Measurements from ENCODE around the gene DGKZ. TPM values are rescaled to one million over a fixed set of nuclear protein-coding genes. Genes with fewer than 3 reads are reported as not detected.

Gene DGKZ
- total and polyA plus RNA-seq, 2 experiments from 2014 or later: 45.1 to 170 TPM

- peak; percentile 6 for ATAC-seq
- peak within 1 kb of the TSS; percentile 78 for H3K4me3 Mint-ChIP-seq
- H3K27me3 Mint-ChIP-seq (ENCODE audit: insufficient read depth, low read depth, poor library complexity): peaks cover 56% of the 10 kb centered on the region
- Histone ChIP-seq H3K27ac (ENCODE audit: low read depth) (no peak within 1 kb of the TSS), H2AFZ (peak within 1 kb of the TSS; percentile 28; the same call in 1 of the 2 replicates), H3K4me3 (peak within 1 kb of the TSS; percentile 76), H3K36me3 (ENCODE audit: insufficient read depth) (no peaks in the 10 kb centered on the region), H4K20me1 (replicated peaks; ENCODE audit: insufficient read depth) (peaks cover 7% of the 10 kb centered on the region), H3K79me2 (replicated peaks; ENCODE audit: insufficient read depth) (no peaks in the 10 kb centered on the region), H3K4me2 (peak within 1 kb of the TSS; percentile 88), H3K27me3 (ENCODE audit: insufficient read depth) (peaks cover 63% of the 10 kb centered on the region), H3F3A (replicated peaks; ENCODE audit: low read depth) (peaks cover 18% of the 10 kb centered on the region), H3K9me2 (ENCODE audit: insufficient read depth) (no peaks in the 10 kb centered on the region), H3K4me1 (ENCODE audit: insufficient read depth) (peaks cover 28% of the 10 kb centered on the region)
- H3K36me3 Mint-ChIP-seq (ENCODE audit: low read depth): peaks cover 6% of the 10 kb centered on the region; the same call in 1 of the 3 replicates
- TF ChIP-seq, protein P1, sequence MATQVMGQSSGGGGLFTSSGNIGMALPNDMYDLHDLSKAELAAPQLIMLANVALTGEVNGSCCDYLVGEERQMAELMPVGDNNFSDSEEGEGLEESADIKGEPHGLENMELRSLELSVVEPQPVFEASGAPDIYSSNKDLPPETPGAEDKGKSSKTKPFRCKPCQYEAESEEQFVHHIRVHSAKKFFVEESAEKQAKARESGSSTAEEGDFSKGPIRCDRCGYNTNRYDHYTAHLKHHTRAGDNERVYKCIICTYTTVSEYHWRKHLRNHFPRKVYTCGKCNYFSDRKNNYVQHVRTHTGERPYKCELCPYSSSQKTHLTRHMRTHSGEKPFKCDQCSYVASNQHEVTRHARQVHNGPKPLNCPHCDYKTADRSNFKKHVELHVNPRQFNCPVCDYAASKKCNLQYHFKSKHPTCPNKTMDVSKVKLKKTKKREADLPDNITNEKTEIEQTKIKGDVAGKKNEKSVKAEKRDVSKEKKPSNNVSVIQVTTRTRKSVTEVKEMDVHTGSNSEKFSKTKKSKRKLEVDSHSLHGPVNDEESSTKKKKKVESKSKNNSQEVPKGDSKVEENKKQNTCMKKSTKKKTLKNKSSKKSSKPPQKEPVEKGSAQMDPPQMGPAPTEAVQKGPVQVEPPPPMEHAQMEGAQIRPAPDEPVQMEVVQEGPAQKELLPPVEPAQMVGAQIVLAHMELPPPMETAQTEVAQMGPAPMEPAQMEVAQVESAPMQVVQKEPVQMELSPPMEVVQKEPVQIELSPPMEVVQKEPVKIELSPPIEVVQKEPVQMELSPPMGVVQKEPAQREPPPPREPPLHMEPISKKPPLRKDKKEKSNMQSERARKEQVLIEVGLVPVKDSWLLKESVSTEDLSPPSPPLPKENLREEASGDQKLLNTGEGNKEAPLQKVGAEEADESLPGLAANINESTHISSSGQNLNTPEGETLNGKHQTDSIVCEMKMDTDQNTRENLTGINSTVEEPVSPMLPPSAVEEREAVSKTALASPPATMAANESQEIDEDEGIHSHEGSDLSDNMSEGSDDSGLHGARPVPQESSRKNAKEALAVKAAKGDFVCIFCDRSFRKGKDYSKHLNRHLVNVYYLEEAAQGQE (IDR thresholded peaks at IDR 0.05; ENCODE audit: unreplicated experiment): peak; percentile 37
- TF ChIP-seq STAT1 (IDR thresholded peaks at IDR 0.05; ENCODE audit: unreplicated experiment) (no peak), EZH2 (IDR thresholded peaks at IDR 0.05; ENCODE audit: low read depth, unreplicated experiment) (no peak), CREB1 (CRISPR knock-in tag; IDR thresholded peaks at IDR 0.05; ENCODE audit: low read depth) (peak; percentile 54; the same call in 1 of the 2 replicates)
- TF ChIP-seq, protein P2, sequence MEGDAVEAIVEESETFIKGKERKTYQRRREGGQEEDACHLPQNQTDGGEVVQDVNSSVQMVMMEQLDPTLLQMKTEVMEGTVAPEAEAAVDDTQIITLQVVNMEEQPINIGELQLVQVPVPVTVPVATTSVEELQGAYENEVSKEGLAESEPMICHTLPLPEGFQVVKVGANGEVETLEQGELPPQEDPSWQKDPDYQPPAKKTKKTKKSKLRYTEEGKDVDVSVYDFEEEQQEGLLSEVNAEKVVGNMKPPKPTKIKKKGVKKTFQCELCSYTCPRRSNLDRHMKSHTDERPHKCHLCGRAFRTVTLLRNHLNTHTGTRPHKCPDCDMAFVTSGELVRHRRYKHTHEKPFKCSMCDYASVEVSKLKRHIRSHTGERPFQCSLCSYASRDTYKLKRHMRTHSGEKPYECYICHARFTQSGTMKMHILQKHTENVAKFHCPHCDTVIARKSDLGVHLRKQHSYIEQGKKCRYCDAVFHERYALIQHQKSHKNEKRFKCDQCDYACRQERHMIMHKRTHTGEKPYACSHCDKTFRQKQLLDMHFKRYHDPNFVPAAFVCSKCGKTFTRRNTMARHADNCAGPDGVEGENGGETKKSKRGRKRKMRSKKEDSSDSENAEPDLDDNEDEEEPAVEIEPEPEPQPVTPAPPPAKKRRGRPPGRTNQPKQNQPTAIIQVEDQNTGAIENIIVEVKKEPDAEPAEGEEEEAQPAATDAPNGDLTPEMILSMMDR (conservative IDR thresholded peaks at IDR 0.05; ENCODE audit: low read depth in 2 of 2): peak; percentile 28 to 70; a peak in 3 of 4 replicates
- peaks cover 30% of the 10 kb centered on the region for H3K4me1 Mint-ChIP-seq
- H3K9me3 Mint-ChIP-seq: no peaks in the 10 kb centered on the region; the same call in 2 of the 3 replicates
- no peak within 1 kb of the TSS for H3K27ac Mint-ChIP-seq
- peak; percentile 70 for DNase-seq (ENCODE audit: low spot score)
Observed at GRCh38 chr11:46391578-46392420, 44.5 kb downstream of the DGKZ start, which contains the start of gene CHRM4. Gene CHRM4, minus strand, starts transcription at chr11:46391776. Its CDS starts 5,219 bp downstream, at chr11:46386557.

- H3K9me3 Mint-ChIP-seq: no peaks in the 10 kb centered on the region; the same call in 2 of the 3 replicates
- Histone ChIP-seq H3K4me1 (ENCODE audit: insufficient read depth) (peaks cover 24% of the 10 kb centered on the region), H4K20me1 (replicated peaks; ENCODE audit: insufficient read depth) (peaks cover 7% of the 10 kb centered on the region), H3K27ac (ENCODE audit: low read depth) (no peak overlapping the region), H3K4me3 (peak overlapping the region; percentile 76), H3F3A (replicated peaks; ENCODE audit: low read depth) (peaks cover 18% of the 10 kb centered on the region), H2AFZ (peak overlapping the region; percentile 61; the same call in 1 of the 2 replicates), H3K27me3 (ENCODE audit: insufficient read depth) (peaks cover 56% of the 10 kb centered on the region), H3K4me2 (peak overlapping the region; percentile 88), H3K9me2 (ENCODE audit: insufficient read depth) (no peaks in the 10 kb centered on the region), H3K79me2 (replicated peaks; ENCODE audit: insufficient read depth) (no peaks in the 10 kb centered on the region), H3K36me3 (ENCODE audit: insufficient read depth) (no peaks in the 10 kb centered on the region)
- H3K27me3 Mint-ChIP-seq (ENCODE audit: insufficient read depth, low read depth, poor library complexity): peaks cover 50% of the 10 kb centered on the region
- peaks cover 26% of the 10 kb centered on the region for H3K4me1 Mint-ChIP-seq
- peak overlapping the region; percentile 78 for H3K4me3 Mint-ChIP-seq
- H3K27ac Mint-ChIP-seq: no peak overlapping the region
- peak; percentile 66 for ATAC-seq
- peaks cover 9% of the 10 kb centered on the region; the same call in 2 of the 3 replicates for H3K36me3 Mint-ChIP-seq (ENCODE audit: low read depth)
- DNase-seq (ENCODE audit: low spot score): peak; percentile 95
- TF ChIP-seq NANOG (IDR thresholded peaks at IDR 0.05; ENCODE audit: borderline replicate concordance): no peak
- no peak for TF ChIP-seq POLR2AphosphoS5 (IDR thresholded peaks at IDR 0.05; ENCODE audit: low read depth)
- TF ChIP-seq ETS1 (IDR thresholded peaks at IDR 0.05): 0 out of 2 replicates have a peak, but pooled peaks have one; percentile 16
Observed at GRCh38 chr11:46392421-46393230, 45.4 kb downstream of the DGKZ start.

Measured in GM23338 (cell line).